Loucy (cell line): ENCODE measurements around the gene TCAIM.

Source experiments
- CTCF ChIP-seq: fragments of 200-600 bp; sonication (generic); conservative IDR thresholded peaks from 2 replicates; pipeline ENCODE4 v1.5.1; 2014; ENCODE audit warnings: mild to moderate bottlenecking, antibody characterized with exemption, low read length
- EZH2phosphoT487 ChIP-seq: fragments of 200-600 bp; IDR thresholded peaks from 2 replicates; pipeline ENCODE4 v1.6.1; 2018; ENCODE audit warnings: antibody characterized with exemption, mild to moderate bottlenecking, moderate library complexity, borderline replicate concordance

- no peak for TF ChIP-seq CTCF
- no peak for TF ChIP-seq EZH2phosphoT487
Measured at GRCh38 chr3:44330444-44330843, 8.1 kb upstream of the TCAIM start.
